H1 (cell line): ENCODE results near the gene BAIAP2. TPM values are rescaled to one million over a fixed set of nuclear protein-coding genes. Genes with fewer than 3 reads are reported as not detected.

ENCODE experiments used
- CBX5 ChIP-seq: fragments of 300-800, 300-1000 bp; sonication (generic); IDR thresholded peaks from 2 replicates; pipeline ENCODE4 v1.7.1; 2016; ENCODE audit warnings: antibody characterized with exemption, low read length, low read depth
- CHD1 ChIP-seq: IDR thresholded peaks from 2 replicates; pipeline ENCODE4 v1.6.1; 2012; ENCODE audit warnings: low read depth, low read length, improper control_type of control experiment
- HDAC2 ChIP-seq, 2 experiments: fragments of 300-600 bp in 1 of 2; sonication (generic) in 1 of 2; IDR thresholded peaks; 2 replicates each; pipeline ENCODE4 v1.6.1; 2011 to 2012; ENCODE audit warnings: low read depth in 2 of 2, low read length in 2 of 2, mild to moderate bottlenecking in 2 of 2, moderate library complexity in 2 of 2, borderline replicate concordance in 1 of 2, inconsistent platforms in 1 of 2
- SIX5 ChIP-seq: IDR thresholded peaks from 2 replicates; pipeline ENCODE4 v1.6.1; 2011; ENCODE audit warnings: mild to moderate bottlenecking, low read depth, low read length
- USF2 ChIP-seq: IDR thresholded peaks from 2 replicates; pipeline ENCODE4 v1.6.1; 2011; ENCODE audit warnings: low read length, improper control_type of control experiment
- polyA plus RNA-seq, 7 experiments: library from polyadenylated mRNA; depleted of rRNA in 3 of 7; stranded (reverse) in 5 of 7; unstranded in 2 of 7; fragments of >200 nt in 5 of 7; fragments of 200-250 nt in 2 of 7; gene quantifications; 1 replicate in 5 of 7; 2 replicates in 1 of 7; 4 replicates in 1 of 7; pipeline versions ENCODE4 v1.2.1 to v1.2.3, GENCODE V29; 2011 to 2013; ENCODE audit warnings: missing spikeins in 2 of 7, mixed read lengths in 2 of 7
- total RNA-seq: library from RNA; stranded (reverse); fragmentation: NEBNext Ultra II Directional; extraction: Animal tissue kit (Norgen Biotek cat#: 25700); gene quantifications from 2 replicates; pipeline ENCODE4 v1.2.1, GENCODE V29; 2021

The BAIAP2 gene
- total and polyA plus RNA-seq, 2 of the 8 experiments (the other 6 are each of a cell fraction or from before 2014, with no cell fraction given) = 10.0 to 22.8 TPM

DNA sequence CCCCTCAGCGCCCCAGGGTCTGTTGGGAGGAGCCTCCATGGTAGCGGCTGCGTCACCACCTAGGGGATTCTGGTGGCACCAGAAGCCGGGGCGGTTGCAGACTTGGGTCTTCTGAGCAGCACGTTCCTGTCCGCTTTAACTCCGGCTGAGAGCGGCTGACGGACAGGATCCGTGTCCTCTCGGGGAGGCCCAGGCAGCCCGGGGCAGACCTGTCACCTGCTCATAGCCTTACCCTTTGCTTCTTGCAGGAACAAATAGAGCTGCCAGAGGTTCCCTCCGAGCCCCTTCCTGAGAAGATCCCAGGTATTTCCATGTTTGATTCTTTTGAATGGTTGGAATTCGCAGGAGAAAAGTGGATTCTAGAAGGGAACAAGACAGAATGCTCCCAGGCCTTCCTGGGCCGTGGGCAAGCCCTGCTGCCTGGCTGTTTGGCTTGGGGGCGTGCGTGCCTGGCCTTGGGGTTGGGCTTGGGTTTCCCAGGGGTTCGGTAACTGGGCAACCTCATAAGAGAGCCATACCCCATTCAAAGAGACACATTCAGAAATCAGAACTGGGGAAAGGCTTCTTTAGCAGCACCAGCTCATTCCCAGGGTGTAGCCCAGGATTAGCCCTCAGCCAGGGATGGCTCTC is 36.7 kb upstream of the BAIAP2 start (continued):
- TF ChIP-seq USF2 = no peak
- TF ChIP-seq HDAC2 (IDR thresholded peaks at IDR 0.05; ENCODE audit: borderline replicate concordance in 1 of 2, low read depth in 2 of 2, low read length in 2 of 2) = no peak
- TF ChIP-seq CBX5 = no peak
- TF ChIP-seq SIX5 = no peak
- TF ChIP-seq CHD1 = no peak
